ENCODE data around the gene CLASP2.
"Not testable (repeated sequence)": the region's sequence is repeated elsewhere in the genome, so short reads cannot be mapped to it uniquely, and the experiment has no call there.

The CLASP2 gene

GRCh38 chr3:33682770-33683169 is 35.3 kb downstream of the CLASP2 start:
- no peak for DNase-seq

DNA sequence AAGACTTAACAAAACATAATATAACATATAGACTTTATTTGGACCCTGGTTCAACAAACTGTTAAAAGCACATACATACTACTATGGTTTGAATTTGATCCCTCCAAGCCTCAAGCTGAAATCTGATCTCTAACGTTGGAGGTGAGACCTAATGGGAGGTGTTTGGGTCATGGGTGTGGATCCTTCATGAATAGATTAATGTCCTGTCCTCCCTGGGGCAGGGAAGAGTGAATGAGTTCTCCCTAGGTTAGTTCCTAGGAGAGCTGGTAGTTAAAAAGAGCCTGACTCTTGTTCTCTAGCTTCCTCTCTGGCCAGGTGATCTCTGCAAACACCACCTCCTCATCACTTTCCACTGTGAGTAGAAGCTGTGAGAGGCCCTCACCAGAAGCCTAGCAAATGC is 36.4 kb downstream of the CLASP2 start:
- no peak for DNase-seq

DNA sequence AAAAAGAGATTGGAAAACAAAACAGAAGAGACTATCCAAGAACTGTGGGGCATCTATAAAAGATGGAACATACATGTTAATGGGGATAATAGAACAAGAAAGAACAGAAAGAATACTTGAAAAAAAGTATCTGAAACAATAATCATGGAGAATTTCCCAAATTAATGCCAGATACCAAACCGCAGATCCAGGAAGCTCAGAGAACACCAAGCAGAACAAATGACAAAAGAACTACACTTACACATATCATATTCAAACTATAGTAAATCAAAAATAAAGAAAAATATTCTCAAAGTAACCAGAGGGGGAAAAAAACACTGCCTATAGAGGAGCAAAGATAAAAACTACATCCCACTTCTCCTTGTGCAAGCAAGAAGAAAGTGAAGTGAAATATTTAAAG is 40.0 kb downstream of the CLASP2 start:
- DNase-seq = no peak

DNA sequence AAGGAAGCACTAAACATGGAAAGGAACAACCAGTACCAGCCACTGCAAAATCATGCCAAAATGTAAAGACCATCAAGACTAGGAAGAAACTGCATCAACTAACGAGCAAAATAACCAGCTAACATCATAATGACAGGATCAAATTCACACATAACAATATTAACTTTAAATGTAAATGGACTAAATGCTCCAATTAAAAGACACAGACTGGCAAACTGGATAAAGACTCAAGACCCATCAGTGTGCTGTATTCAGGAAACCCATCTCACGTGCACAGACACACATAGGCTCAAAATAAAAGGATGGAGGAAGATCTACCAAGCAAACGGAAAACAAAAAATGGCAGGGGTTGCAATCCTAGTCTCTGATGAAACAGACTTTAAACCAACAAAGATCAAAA is 44.6 kb downstream of the CLASP2 start:
- DNase-seq = not testable (repeated sequence)

GRCh38 chr3:33668618-33669017 is 49.4 kb downstream of the CLASP2 start:
- DNase-seq = no peak

DNA sequence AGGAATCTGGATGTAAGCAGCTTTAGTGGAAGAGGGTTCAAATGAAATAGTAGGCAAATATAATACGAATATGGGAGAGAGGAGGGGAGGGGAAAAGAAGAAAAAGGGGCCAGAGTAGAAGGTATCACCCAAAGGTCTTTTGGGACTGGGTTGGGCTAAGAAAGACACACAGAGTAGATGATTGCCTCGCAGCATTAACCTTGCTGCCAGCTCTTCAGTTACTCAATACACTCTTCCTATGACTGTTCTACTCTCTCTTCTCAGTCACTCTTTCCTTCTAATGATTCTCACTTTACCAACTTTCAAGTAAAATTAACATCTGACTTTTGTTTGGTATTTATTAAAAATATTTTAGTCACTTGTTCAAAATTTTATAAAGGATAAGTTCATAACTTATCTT is 52.8 kb downstream of the CLASP2 start:
- DNase-seq = no peak

DNA sequence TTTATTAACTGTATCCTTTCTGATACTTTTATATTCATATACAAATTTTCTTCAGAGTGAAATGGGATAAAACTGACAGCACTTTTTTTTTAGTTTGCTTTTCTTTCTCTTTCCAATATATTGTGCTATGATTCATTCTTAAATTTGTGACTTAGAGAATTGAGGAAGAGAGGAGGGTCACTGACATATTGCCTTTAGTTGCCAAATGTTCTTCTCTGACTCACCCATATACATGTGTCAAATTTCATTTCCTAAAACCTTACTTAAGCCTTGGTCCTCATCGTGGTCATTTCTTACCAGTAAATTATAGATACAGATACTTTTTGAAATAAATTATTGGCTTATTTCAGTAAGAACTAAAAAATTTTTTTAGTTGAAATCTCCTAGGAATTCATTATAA is 53.9 kb downstream of the CLASP2 start:
- no peak for DNase-seq

DNA sequence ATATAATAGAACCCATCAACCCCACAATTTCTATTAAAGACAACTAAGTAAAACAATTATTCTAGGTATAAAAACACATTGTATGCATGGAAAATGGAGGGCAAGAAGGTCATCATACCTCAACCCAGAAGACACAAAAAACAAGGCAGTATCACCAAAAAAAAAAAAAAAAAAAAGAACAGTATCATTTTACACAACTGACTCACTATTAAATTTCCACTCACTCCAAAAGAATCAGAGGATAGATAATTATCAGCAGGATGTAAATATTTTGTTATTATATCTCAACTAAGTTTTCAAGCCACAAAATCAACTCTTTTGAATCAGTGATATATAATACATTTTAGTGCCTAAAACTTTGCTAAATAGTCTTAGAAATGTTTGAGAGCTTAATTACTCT is 55.0 kb downstream of the CLASP2 start:
- no peak for DNase-seq

DNA sequence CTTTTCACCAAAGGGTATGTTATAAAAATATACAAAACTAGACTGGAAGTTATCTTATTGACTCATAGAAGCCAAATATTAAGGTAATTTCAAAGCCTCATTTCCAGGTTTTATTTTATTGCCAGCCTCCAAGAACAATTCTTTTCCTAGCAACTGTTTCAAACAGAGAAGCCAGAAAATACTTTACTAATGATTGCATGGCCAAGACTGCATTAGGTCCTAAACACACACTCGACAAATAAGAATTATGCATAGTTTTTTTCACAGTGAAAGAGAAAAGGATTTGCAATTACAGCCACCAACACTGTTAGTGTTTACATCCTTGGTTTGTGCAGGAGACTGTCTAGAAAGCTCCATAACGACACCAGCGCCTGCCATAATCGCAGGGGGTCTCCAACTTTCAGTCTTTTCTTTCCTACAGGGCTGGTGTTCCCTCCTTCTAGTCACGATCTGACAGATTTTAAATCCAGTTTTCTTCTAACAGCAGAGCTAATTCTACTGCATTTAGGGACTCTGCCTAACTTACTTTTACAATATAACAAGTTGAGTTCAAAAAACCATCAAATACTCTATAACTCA is 58.1 kb downstream of the CLASP2 start:
- DNase-seq = peak; percentile 47

GRCh38 chr3:33658991-33659848 is 58.8 kb downstream of the CLASP2 start:
- peak; percentile 75 for DNase-seq

DNA sequence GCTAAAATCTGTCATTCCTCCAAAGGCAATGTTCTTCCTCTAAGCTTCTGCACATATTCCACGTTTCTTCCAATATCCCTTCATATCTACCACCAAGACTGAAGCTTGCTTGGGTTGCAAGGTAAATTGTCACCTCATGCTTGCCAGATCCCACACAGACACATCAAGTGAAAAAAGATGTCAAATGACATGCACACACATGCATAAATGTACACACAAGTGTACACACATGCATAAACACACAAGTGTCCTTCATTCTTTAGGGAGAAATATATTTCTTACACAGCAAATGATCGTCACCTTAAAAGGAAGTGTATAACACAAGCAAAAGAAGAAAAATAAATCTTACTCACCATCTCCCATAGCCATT is 59.4 kb downstream of the CLASP2 start:
- no peak for DNase-seq

DNA sequence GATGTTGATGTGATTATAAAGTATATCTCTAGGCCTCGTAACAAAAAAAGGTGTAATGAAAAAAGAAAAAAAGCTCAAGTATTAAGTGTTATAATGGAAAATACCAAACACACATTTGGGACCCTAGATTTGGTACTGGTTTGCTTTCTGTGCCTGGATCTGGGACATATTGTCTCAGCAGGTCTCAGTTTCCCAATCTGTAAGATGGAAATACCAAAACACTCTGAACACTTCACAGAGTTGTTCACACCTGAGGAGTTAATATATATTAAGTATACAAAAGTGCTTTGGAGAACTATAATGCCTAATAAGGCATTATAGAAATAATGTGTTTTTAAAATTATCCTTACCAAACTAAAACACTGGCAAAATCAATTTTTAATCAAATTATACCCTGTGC is 60.0 kb downstream of the CLASP2 start:
- DNase-seq = no peak

GRCh38 chr3:33652736-33653135 is 65.3 kb downstream of the CLASP2 start:
- no peak for DNase-seq

DNA sequence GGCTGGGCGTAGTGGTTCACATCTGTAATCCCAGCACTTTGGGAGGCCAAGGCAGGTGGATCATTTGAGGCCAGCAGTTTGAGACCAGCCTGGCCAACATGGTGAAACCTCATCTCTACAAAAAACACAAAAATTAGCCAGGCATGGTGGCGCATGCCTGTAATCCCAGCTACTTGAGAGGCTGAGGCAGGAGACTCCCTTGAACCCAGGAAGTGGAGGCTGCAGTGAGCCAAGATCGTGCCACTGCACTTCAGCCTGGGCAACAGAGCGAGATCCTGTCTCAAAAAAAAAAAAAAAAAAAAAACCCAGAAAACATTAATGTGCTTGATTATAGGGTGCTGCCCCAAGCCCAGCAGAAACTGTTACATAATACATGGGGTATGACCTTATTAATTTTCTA is 67.0 kb downstream of the CLASP2 start:
- DNase-seq = not testable (repeated sequence)

- DNase-seq = no peak
Measured at GRCh38 chr3:33650495-33650894, 67.6 kb downstream of the CLASP2 start.

- DNase-seq = no peak
Measured at GRCh38 chr3:33648793-33649192, 69.3 kb downstream of the CLASP2 start.

- DNase-seq = no peak
Measured at GRCh38 chr3:33646406-33646805, 71.6 kb downstream of the CLASP2 start.

DNA sequence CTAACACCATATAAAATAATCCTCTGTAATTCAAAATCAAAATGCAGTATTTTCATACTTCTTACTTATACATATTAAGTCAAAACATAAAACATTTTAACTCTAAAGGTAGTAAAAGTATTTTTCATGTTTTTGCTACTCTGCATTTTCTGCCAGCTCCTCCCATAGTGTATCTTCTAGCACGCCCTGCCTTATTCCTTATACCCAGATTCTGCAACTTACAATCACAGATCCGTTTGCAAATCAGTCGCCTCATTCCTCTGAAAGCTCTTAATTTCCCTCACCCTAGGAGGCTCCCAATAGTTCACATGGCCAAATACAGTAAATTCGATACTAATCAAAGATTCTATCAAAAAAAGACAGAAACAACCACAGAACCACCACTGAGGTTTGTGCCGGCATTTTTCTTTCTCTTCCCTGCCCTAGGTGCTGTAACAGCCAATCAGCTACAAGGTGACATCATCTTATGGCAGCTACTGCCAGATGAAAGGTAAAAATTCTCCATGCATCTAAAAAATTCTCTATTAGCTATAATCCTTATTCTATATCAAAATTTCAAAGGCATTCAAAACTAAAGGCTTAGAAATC is 72.9 kb downstream of the CLASP2 start:
- DNase-seq = peak; percentile 55

DNA sequence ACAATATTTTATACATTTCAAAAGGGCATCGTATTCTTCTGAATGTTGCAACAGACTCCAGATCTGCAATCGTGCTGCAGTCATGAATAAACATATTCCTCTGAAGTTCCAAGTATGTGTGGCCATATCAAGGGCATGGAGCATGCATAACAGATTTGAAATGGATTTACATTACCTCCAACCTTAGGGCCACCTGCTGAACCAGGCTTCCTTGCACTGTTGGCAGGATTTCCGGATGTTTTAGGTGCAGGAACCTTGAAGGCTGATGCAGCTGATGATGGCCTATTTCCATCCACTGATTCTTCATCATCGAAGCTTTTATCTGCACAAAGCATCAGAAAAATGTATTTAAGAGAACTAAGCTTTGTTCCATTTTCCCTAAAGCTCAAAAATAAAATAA is 73.5 kb downstream of the CLASP2 start:
- DNase-seq = no peak

DNA sequence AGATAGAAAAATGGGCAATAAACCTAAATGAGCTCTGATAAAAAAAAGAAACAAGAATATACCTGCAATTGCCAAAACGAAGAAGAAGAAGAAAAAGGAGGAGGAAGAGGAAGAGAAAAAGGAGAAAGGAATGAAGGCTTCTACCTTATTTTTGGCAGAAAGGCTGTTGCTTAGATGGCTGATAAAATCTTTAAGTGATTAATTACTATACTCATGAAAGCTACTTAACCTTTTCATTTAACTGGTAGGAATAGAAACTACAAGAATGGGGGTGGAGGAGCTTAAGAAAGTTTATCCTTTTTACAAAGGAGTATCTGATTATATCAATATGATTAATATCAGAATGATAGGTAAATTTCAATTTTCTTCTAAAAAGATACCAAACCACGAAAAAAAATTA is 75.2 kb downstream of the CLASP2 start:
- no peak for DNase-seq

DNA sequence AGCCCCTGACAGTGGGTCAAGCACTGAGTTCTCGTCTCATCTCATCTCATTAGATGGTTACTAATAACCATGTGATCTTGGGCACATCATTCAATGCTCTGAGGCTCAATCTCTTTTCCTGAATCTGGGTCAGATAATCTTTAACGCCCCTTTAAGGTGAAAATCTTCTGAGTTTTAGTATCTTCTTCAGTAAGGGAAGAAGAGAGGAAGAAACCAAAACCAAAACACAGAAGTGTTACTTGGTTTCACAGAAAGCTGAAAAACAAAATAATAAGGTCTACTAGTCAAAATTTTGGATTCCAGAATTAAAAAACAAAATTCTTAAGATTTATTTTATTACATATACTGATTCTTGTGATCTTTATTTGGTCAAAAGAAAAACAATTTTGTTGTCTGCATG is 78.2 kb downstream of the CLASP2 start:
- DNase-seq = no peak

- no peak for DNase-seq
Measured at GRCh38 chr3:33637482-33637881, 80.6 kb downstream of the CLASP2 start.

DNA sequence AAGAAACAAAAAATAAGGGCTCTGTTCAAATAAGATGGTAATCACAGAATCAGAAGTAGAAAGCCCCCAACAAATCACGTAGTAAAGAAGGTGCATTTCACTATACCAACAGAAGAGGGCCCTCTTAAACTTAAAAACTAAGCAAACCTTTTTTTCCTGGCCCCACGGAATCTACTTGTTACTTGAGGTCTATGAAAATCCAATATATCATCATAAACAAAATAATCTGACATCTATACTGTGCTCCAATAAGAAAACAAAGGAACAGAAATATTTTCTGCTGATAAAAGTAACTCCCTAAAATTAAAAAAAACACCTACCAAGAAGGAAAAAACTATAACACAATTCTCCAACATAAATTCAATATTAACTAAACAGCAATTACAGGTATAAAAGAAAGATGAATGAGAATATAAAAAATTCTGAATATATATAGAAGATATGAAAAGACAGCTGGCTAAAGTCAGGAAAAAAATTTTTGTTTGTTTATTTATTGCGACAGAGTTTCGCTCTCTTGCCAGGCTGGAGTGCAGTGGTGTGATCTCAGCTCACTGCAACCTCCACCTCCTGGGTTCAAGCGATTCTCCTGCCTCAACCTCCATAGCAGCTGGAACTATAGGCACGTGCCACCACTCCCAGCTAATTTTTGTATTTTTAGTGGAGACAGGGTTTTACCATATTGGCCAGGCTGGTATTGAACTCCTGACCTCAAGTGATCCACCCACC is 81.8 kb downstream of the CLASP2 start:
- DNase-seq = peak; percentile 13

- no peak for DNase-seq
Measured at GRCh38 chr3:33634262-33634661, 83.8 kb downstream of the CLASP2 start.

Data from NCI-H748 treated with DMSO at 0.1 percent for 48 hours (cell line).